H1 (cell line): ENCODE measurements around the gene ASTN1. TPM values are rescaled to one million over a fixed set of nuclear protein-coding genes. Genes with fewer than 3 reads are reported as not detected.

Experiments
- CTCF ChIA-PET: fragments of 300-600 bp; sonication (Branson Sonifier 250); formaldehyde crosslinking; loops from one replicate; lab custom pipeline; 2021; ENCODE audit not compliant: partially characterized antibody; lab: Charles Lee
- POLR2A ChIA-PET: fragments of 300-600 bp; sonication (Branson Sonifier 250); formaldehyde crosslinking; loops from one replicate; lab custom pipeline; 2021; ENCODE audit warnings: inconsistent platforms; ENCODE audit not compliant: partially characterized antibody; lab: Charles Lee
- DNase-seq, 2 experiments: peaks; one replicate each; pipeline versions ENCODE4 v3.0.0 to v3.0.0-alpha.2; 2010 to 2022; ENCODE audit warnings: low spot score in 2 of 2, low read depth in 1 of 2, mixed read lengths in 1 of 2
- FAIRE-seq: peaks from 2 replicates; lab custom pipeline; 2011; peaks lifted over from hg19 to GRCh38; lab: Jason Lieb, UNC
- H2AFZ ChIP-seq: 2 replicates; pipeline ENCODE4 v1.8.1; 2012; ENCODE audit warnings: low read length, inconsistent platforms
- H2AK5ac ChIP-seq: 2 replicates; pipeline ENCODE4 v1.6.1; 2013; ENCODE audit warnings: low read depth, low read length
- H2BK120ac ChIP-seq: replicated peaks from 2 replicates; pipeline ENCODE3; 2013; ENCODE audit warnings: low read depth, low read length, inconsistent platforms
- H2BK12ac ChIP-seq: 2 replicates; pipeline ENCODE4 v1.6.1; 2013; ENCODE audit warnings: low read depth, low read length
- H2BK15ac ChIP-seq: 2 replicates; pipeline ENCODE4 v1.6.1; 2013; ENCODE audit warnings: low read length
- H2BK20ac ChIP-seq: 2 replicates; pipeline ENCODE4 v1.6.1; 2013; ENCODE audit warnings: low read length
- H2BK5ac ChIP-seq: 2 replicates; pipeline ENCODE4 v1.6.1; 2013; ENCODE audit warnings: low read depth, low read length
- H3K14ac ChIP-seq: 2 replicates; pipeline ENCODE4 v1.6.1; 2013; ENCODE audit warnings: inconsistent platforms; ENCODE audit not compliant: insufficient read length
- H3K18ac ChIP-seq: 2 replicates; pipeline ENCODE4 v1.6.1; 2013; ENCODE audit warnings: low read length; ENCODE audit errors: extremely low read depth
- H3K23ac ChIP-seq: 2 replicates; pipeline ENCODE4 v1.6.1; 2013; ENCODE audit warnings: inconsistent platforms; ENCODE audit not compliant: insufficient read length
- H3K23me2 ChIP-seq: 2 replicates; pipeline ENCODE4 v1.6.1; 2013; ENCODE audit warnings: low read depth, low read length
- H3K27ac ChIP-seq: 2 replicates; pipeline ENCODE4 v1.6.1; 2011; ENCODE audit warnings: low read depth, low read length, inconsistent platforms
- H3K27me3 ChIP-seq, 4 experiments: replicated peaks in 1 of 4; 1 replicate in 1 of 4; 2 replicates in 3 of 4; pipeline versions ENCODE4 v1.6.1 to v1.8.1; 2011 to 2013; ENCODE audit warnings: low read length in 3 of 4, mild to moderate bottlenecking in 3 of 4, inconsistent platforms in 2 of 4, mixed read lengths in 2 of 4, moderate library complexity in 1 of 4; ENCODE audit not compliant: control insufficient read depth in 3 of 4, insufficient read depth in 3 of 4; ENCODE audit errors: extremely low read depth in 1 of 4
- H3K36me3 ChIP-seq, 4 experiments: 2 replicates each; pipeline versions ENCODE4 v1.6.1 to v1.8.1; 2011 to 2013; ENCODE audit warnings: mild to moderate bottlenecking in 4 of 4, low read length in 3 of 4, moderate library complexity in 2 of 4, control low read depth in 1 of 4, inconsistent platforms in 1 of 4; ENCODE audit not compliant: insufficient read depth in 4 of 4, control insufficient read depth in 2 of 4
- H3K4ac ChIP-seq: replicated peaks from 2 replicates; pipeline ENCODE3; 2013; ENCODE audit warnings: low read length, low read depth, mixed read lengths, inconsistent platforms; ENCODE audit not compliant: insufficient read length
- H3K4me1 ChIP-seq, 4 experiments: replicated peaks in 1 of 4; 1 replicate in 1 of 4; 2 replicates in 3 of 4; pipeline versions ENCODE4 v1.6.1 to v1.8.1; 2011 to 2013; ENCODE audit warnings: low read length in 3 of 4, inconsistent platforms in 2 of 4, mixed read lengths in 1 of 4; ENCODE audit not compliant: insufficient read depth in 4 of 4, control insufficient read depth in 3 of 4
- H3K4me2 ChIP-seq, 2 experiments: 2 replicates each; pipeline versions ENCODE4 v1.6.1 to v1.8.1; 2011 to 2013; ENCODE audit warnings: low read depth in 2 of 2, low read length in 2 of 2, control low read depth in 1 of 2, inconsistent platforms in 1 of 2, mild to moderate bottlenecking in 1 of 2; ENCODE audit not compliant: insufficient read depth in 1 of 2
- H3K4me3 ChIP-seq, 4 experiments: fragments of 200-600, 300-600 bp in 1 of 4; sonication (generic), shearing (Covaris generic), sonication (Bioruptor Twin) in 1 of 4; 2 replicates each; pipeline versions ENCODE4 v1.5.1 to v1.8.1; 2011 to 2016; ENCODE audit warnings: low read length in 4 of 4, low read depth in 3 of 4, control low read depth in 2 of 4, inconsistent platforms in 2 of 4, mild to moderate bottlenecking in 2 of 4, mixed read lengths in 1 of 4, moderate library complexity in 1 of 4; ENCODE audit not compliant: insufficient read depth in 2 of 4; ENCODE audit errors: extremely low read depth in 1 of 4
- H3K56ac ChIP-seq: replicated peaks from 2 replicates; pipeline ENCODE3; 2013; ENCODE audit warnings: low read depth, mild to moderate bottlenecking, mixed read lengths, low read length, inconsistent platforms; ENCODE audit not compliant: insufficient read length
- H3K79me1 ChIP-seq: 2 replicates; pipeline ENCODE4 v1.6.1; 2013; ENCODE audit warnings: low read depth, low read length, control low read depth
- H3K79me2 ChIP-seq, 2 experiments: 2 replicates each; pipeline versions ENCODE4 v1.6.1 to v1.8.1; 2012 to 2013; ENCODE audit warnings: low read length in 2 of 2, mild to moderate bottlenecking in 2 of 2, inconsistent platforms in 1 of 2; ENCODE audit not compliant: insufficient read depth in 2 of 2, control insufficient read depth in 1 of 2
- H3K9ac ChIP-seq, 4 experiments: replicated peaks in 1 of 4; 1 replicate in 1 of 4; 2 replicates in 3 of 4; pipeline versions ENCODE4 v1.6.1 to v1.8.1; 2011 to 2013; ENCODE audit warnings: low read depth in 3 of 4, low read length in 3 of 4, control low read depth in 2 of 4, mild to moderate bottlenecking in 2 of 4, moderate library complexity in 2 of 4, inconsistent platforms in 1 of 4; ENCODE audit errors: extremely low read depth in 1 of 4
- H3K9me3 ChIP-seq, 2 experiments: 2 replicates each; pipeline versions ENCODE4 v1.6.1 to v1.8.1; 2012 to 2013; ENCODE audit warnings: mild to moderate bottlenecking in 2 of 2, moderate library complexity in 2 of 2, control low read depth in 1 of 2, inconsistent platforms in 1 of 2, low read depth in 1 of 2, low read length in 1 of 2, mixed read lengths in 1 of 2; ENCODE audit not compliant: insufficient read depth in 2 of 2
- H4K20me1 ChIP-seq, 2 experiments: replicated peaks in 1 of 2; 2 replicates each; pipeline versions ENCODE3 to v1.8.1; 2011 to 2013; ENCODE audit warnings: inconsistent platforms in 2 of 2, low read length in 2 of 2, mild to moderate bottlenecking in 1 of 2; ENCODE audit not compliant: insufficient read depth in 2 of 2, control insufficient read depth in 1 of 2
- H4K5ac ChIP-seq: 2 replicates; pipeline ENCODE4 v1.6.1; 2013; ENCODE audit warnings: low read length, low read depth, mixed read lengths, inconsistent platforms; ENCODE audit not compliant: insufficient read length
- H4K8ac ChIP-seq: 2 replicates; pipeline ENCODE4 v1.8.0; 2013; ENCODE audit warnings: mild to moderate bottlenecking, moderate library complexity, low read length, inconsistent platforms; ENCODE audit not compliant: insufficient read depth; ENCODE audit errors: extremely low read depth
- H4K91ac ChIP-seq: replicated peaks from 2 replicates; pipeline ENCODE3; 2013; ENCODE audit warnings: low read length, mixed read lengths, inconsistent platforms; ENCODE audit not compliant: insufficient read length
- BACH1 ChIP-seq: IDR thresholded peaks from 2 replicates; pipeline ENCODE4 v1.6.1; 2012; ENCODE audit warnings: low read length, improper control_type of control experiment
- BCL11A ChIP-seq, 2 experiments: IDR thresholded peaks; one replicate each; pipeline ENCODE4 v1.6.1; 2011; ENCODE audit warnings: low read depth in 2 of 2, low read length in 2 of 2, mild to moderate bottlenecking in 2 of 2
- EGR1 ChIP-seq: IDR thresholded peaks from 2 replicates; pipeline ENCODE4 v1.6.1; 2011; ENCODE audit warnings: low read depth, low read length, borderline replicate concordance
- EP300 ChIP-seq, 2 experiments: IDR thresholded peaks; 1 replicate in 1 of 2; 2 replicates in 1 of 2; pipeline ENCODE4 v1.6.1; 2011 to 2012; ENCODE audit warnings: low read depth in 2 of 2, low read length in 2 of 2, mild to moderate bottlenecking in 2 of 2, borderline replicate concordance in 1 of 2, inconsistent platforms in 1 of 2, moderate library complexity in 1 of 2
- GTF2F1 ChIP-seq: IDR thresholded peaks from 2 replicates; pipeline ENCODE4 v1.6.1; 2012; ENCODE audit warnings: low read depth, low read length, improper control_type of control experiment, borderline replicate concordance
- POLR2AphosphoS5 ChIP-seq: IDR thresholded peaks from 2 replicates; pipeline ENCODE4 v1.6.1; 2011; ENCODE audit warnings: low read depth, low read length
- POU5F1 ChIP-seq: IDR thresholded peaks from 2 replicates; pipeline ENCODE4 v1.6.1; 2011; ENCODE audit warnings: low read depth, mild to moderate bottlenecking, low read length, moderate library complexity
- RAD21 ChIP-seq, 2 experiments: IDR thresholded peaks in 1 of 2; conservative IDR thresholded peaks in 1 of 2; 2 replicates each; pipeline ENCODE4 v1.6.1; 2011; ENCODE audit warnings: low read depth in 2 of 2, low read length in 2 of 2, improper control_type of control experiment in 1 of 2, inconsistent platforms in 1 of 2, mild to moderate bottlenecking in 1 of 2, moderate library complexity in 1 of 2
- RXRA ChIP-seq: IDR thresholded peaks from 2 replicates; pipeline ENCODE4 v1.6.1; 2011; ENCODE audit warnings: low read depth, mild to moderate bottlenecking, low read length, moderate library complexity; ENCODE audit not compliant: insufficient read depth
- SAP30 ChIP-seq: fragments of 300-600 bp; sonication (generic); IDR thresholded peaks from 2 replicates; pipeline ENCODE4 v1.7.1; 2012; ENCODE audit warnings: low read length, moderate library complexity, mild to moderate bottlenecking, inconsistent platforms; ENCODE audit not compliant: insufficient read depth, insufficient replicate concordance
- SIX5 ChIP-seq: IDR thresholded peaks from 2 replicates; pipeline ENCODE4 v1.6.1; 2011; ENCODE audit warnings: mild to moderate bottlenecking, low read depth, low read length
- SP1 ChIP-seq: IDR thresholded peaks from 2 replicates; pipeline ENCODE4 v1.6.1; 2011; ENCODE audit warnings: low read depth, low read length
- SP4 ChIP-seq: IDR thresholded peaks from 2 replicates; pipeline ENCODE4 v1.6.1; 2012; ENCODE audit warnings: low read length, inconsistent platforms
- WGBS, 2 experiments: shearing (Covaris generic) in 1 of 2; methylation state at CpG; one replicate each; pipeline versions ENCODE4 v1.1.6 to v1.1.7; 2013 to 2015; ENCODE audit warnings: low lambda C conversion rate in 2 of 2, mixed read lengths in 2 of 2, inconsistent platforms in 1 of 2, low coverage in 1 of 2, missing lambda C conversion rate in 1 of 2; ENCODE audit not compliant: insufficient replicate concordance in 2 of 2, insufficient coverage in 1 of 2, insufficient read length in 1 of 2; ENCODE audit errors: extremely low coverage in 1 of 2, missing lambda C conversion rate in 1 of 2; 5-methylcytosine and 5-hydroxymethylcytosine counted together
- polyA plus RNA-seq, 7 experiments: library from polyadenylated mRNA; depleted of rRNA in 3 of 7; stranded (reverse) in 5 of 7; unstranded in 2 of 7; fragments of >200 nt in 5 of 7; fragments of 200-250 nt in 2 of 7; gene quantifications; 1 replicate in 5 of 7; 2 replicates in 1 of 7; 4 replicates in 1 of 7; pipeline versions ENCODE4 v1.2.1 to v1.2.3, GENCODE V29; 2011 to 2013; ENCODE audit warnings: missing spikeins in 2 of 7, mixed read lengths in 2 of 7
- total RNA-seq: library from RNA; stranded (reverse); fragmentation: NEBNext Ultra II Directional; extraction: Animal tissue kit (Norgen Biotek cat#: 25700); gene quantifications from 2 replicates; pipeline ENCODE4 v1.2.1, GENCODE V29; 2021

The ASTN1 gene
- total and polyA plus RNA-seq, 2 of the 8 experiments (the other 6 are each of a cell fraction or from before 2014, with no cell fraction given), result 2.9 to 4.1 TPM

DNA sequence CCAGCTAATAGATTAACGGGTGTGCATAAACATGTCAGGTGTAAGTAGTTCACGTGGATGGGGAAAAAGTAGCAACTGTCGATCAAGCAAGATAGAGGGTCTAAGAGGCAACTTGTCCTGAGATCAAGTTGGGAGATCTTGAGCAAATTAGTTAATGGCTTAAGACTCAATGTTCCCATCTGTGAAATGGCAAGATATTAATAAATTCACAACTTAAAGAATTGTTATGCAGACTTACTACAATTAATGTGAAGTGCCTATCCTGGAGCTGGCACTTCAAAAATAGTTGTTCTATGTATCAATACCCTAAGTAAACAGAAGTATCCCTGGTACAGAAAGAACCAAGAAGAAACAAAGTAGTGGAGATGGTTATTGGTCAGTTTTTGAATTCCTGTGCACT lies 312.4 kb downstream of the ASTN1 start:
- Histone ChIP-seq H3K79me2 (no peaks in the 10 kb centered on the region), H2AK5ac (no peak overlapping the region), H3K4me3 (no peak overlapping the region), H2AFZ (no peak overlapping the region)
- TF ChIP-seq POLR2AphosphoS5 (no peak), POU5F1 (no peak), BACH1 (no peak), RAD21 (IDR thresholded peaks at IDR 0.05 in 1 of 2, conservative IDR thresholded peaks at IDR 0.05 in 1 of 2; ENCODE audit: low read depth in 2 of 2, low read length in 2 of 2) (no peak), SIX5 (no peak), GTF2F1 (no peak), RXRA (no peak), SAP30 (no peak), SP1 (no peak), SP4 (no peak), EGR1 (no peak), EP300 (IDR thresholded peaks at IDR 0.05; ENCODE audit: borderline replicate concordance in 1 of 2, low read depth in 2 of 2, low read length in 2 of 2) (no peak), BCL11A (IDR thresholded peaks at IDR 0.05; ENCODE audit: low read depth in 2 of 2, low read length in 2 of 2) (no peak)
- TF ChIP-seq, all 59 proteins: peak for 0
- Histone ChIP-seq H3K9ac (no peak overlapping the region), H3K9me3 (no peaks in the 10 kb centered on the region), H3K14ac (no peak overlapping the region), H4K5ac (no peak overlapping the region), H3K27me3 (no peaks in the 10 kb centered on the region), H4K91ac (no peak overlapping the region), H4K8ac (no peak overlapping the region), H3K23ac (no peak overlapping the region), H3K4me1 (no peaks in the 10 kb centered on the region), H3K18ac (no peak overlapping the region), H2BK120ac (no peak overlapping the region), H2BK15ac (no peak overlapping the region), H3K36me3 (no peaks in the 10 kb centered on the region), H2BK12ac (no peak overlapping the region), H2BK20ac (no peak overlapping the region), H4K20me1 (no peaks in the 10 kb centered on the region), H3K79me1 (no peaks in the 10 kb centered on the region), H3K4me2 (no peak overlapping the region), H3K56ac (no peak overlapping the region), H3K4ac (no peak overlapping the region), H3K27ac (no peak overlapping the region), H2BK5ac (no peak overlapping the region), H3K23me2 (no peaks in the 10 kb centered on the region)
- FAIRE-seq (no peak), DNase-seq (no peak)
- POLR2A ChIA-PET, result no interaction called here
- 88% methylated on average over 3 of the region's 3 CpGs; no CpG with 5 or more reads in 1 of the 2 experiments for WGBS, 2 experiments
- CTCF ChIA-PET, result interaction anchor here (0.7 kb wide), 1 partner anchor 1365 kb away, joined by 3 read pairs; no protein-coding TSS in a partner anchor
